A673 (cell line): ENCODE data around the gene FNDC1. TPM values are rescaled to one million over a fixed set of nuclear protein-coding genes. Genes with fewer than 3 reads are reported as not detected.

Experiments
- BruUV-seq: library from RNA; stranded (reverse); fragments of 400-500 nt; replicated peaks from 2 replicates; lab custom pipeline; 2021; lab: Mats Ljungman, UMichigan
- CTCF ChIA-PET: fragments of 300-600 bp; sonication (Branson Sonifier 250); formaldehyde crosslinking; loops from one replicate; lab custom pipeline; 2022; ENCODE audit warnings: antibody characterized with exemption; lab: Charles Lee
- POLR2A ChIA-PET: fragments of 300-600 bp; sonication (Branson Sonifier 250); formaldehyde crosslinking; loops from one replicate; lab custom pipeline; 2022; ENCODE audit warnings: antibody characterized with exemption; ENCODE audit not compliant: low non-redundant PET; lab: Charles Lee
- DNase-seq: peaks from one replicate; pipeline ENCODE4 v3.0.0-alpha.2; 2015; ENCODE audit warnings: low spot score
- H3K27ac ChIP-seq: fragments of 200-600 bp; sonication (generic); 2 replicates; pipeline ENCODE4 v1.5.1; 2016; ENCODE audit warnings: mixed run types, low read depth, mild to moderate bottlenecking, mixed read lengths, antibody characterized with exemption, low read length; ENCODE audit not compliant: poor library complexity, severe bottlenecking
- H3K27me3 ChIP-seq: fragments of 200-600 bp; sonication (generic); replicated peaks from 2 replicates; pipeline ENCODE4 v1.6.1; 2017; ENCODE audit warnings: mixed run types, low read depth, mild to moderate bottlenecking, mixed read lengths, antibody characterized with exemption, low read length; ENCODE audit not compliant: insufficient read depth, poor library complexity
- H3K36me3 ChIP-seq: fragments of 200-600 bp; sonication (generic); 2 replicates; pipeline ENCODE4 v1.6.1; 2016; ENCODE audit warnings: mixed run types, mild to moderate bottlenecking, mixed read lengths, antibody characterized with exemption, low read length; ENCODE audit not compliant: insufficient read depth, poor library complexity, severe bottlenecking
- H3K4me1 ChIP-seq: fragments of 200-600 bp; sonication (generic); 2 replicates; pipeline ENCODE4 v1.6.1; 2017; ENCODE audit warnings: mixed run types, mild to moderate bottlenecking, mixed read lengths, antibody characterized with exemption, low read length; ENCODE audit not compliant: insufficient read depth, poor library complexity, severe bottlenecking
- H3K4me3 ChIP-seq: fragments of 200-600 bp; sonication (generic); 2 replicates; pipeline ENCODE4 v1.5.1; 2016; ENCODE audit warnings: low read depth, mixed run types, mild to moderate bottlenecking, mixed read lengths, low read length; ENCODE audit not compliant: poor library complexity, severe bottlenecking
- H3K9me3 ChIP-seq: fragments of 200-600 bp; sonication (generic); 2 replicates; pipeline ENCODE4 v1.6.1; 2016; ENCODE audit warnings: mixed run types, low read depth, mild to moderate bottlenecking, mixed read lengths, antibody characterized with exemption, low read length; ENCODE audit not compliant: poor library complexity, severe bottlenecking
- EZH2 ChIP-seq: fragments of 200-600 bp; sonication (generic); IDR thresholded peaks from 2 replicates; pipeline ENCODE4 v1.6.1; 2017; ENCODE audit warnings: borderline replicate concordance, low read depth, mild to moderate bottlenecking, mixed read lengths, antibody characterized with exemption, low read length; ENCODE audit not compliant: poor library complexity, severe bottlenecking
- intact Hi-C: fragments of 100-400 bp; cut with micrococcal nuclease; formaldehyde crosslinking; loops from one replicate; pipeline ENCODE4 v1.10.0; 2022; ENCODE audit not compliant: unreplicated experiment
- total RNA-seq: library from RNA; stranded (reverse); gene quantifications from 2 replicates; pipeline ENCODE4 v1.2.3, GENCODE V29; 2021
- TF ChIP-seq, protein P1 (sequence below): fragments of 300-800, 200-600 bp; sonication (generic); conservative IDR thresholded peaks from 2 replicates; pipeline ENCODE4 v1.5.1; 2017; ENCODE audit warnings: low read depth, mild to moderate bottlenecking, antibody characterized with exemption, low read length, moderate library complexity, mixed read lengths

Gene FNDC1
- total RNA-seq, 1 experiment from 2014 or later: not detected

DNA sequence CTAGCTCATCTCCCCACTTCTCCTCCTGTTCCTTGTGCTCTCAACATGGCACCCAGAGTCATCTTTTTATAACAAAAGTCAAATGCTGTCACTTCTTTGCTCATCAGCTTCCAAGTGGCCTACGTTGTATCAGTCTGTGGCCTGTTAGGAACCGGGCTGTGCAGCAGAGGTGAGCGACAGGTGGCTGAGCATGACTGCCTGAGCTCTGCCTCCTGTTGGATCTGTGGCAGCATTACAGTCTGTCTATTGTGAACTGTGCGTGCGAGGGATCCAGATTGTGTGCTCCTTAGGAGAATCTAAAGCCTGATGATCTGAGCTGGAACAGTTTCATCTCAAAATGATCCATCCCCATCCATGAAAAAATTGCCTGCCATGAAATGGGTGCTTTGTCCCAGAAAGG lies 129.6 kb downstream of the FNDC1 start:
- no TSS peak for BruUV-seq
- no peak overlapping the region for H3K4me3 ChIP-seq
- POLR2A ChIA-PET: no interaction called here
- no peaks in the 10 kb centered on the region for H3K9me3 ChIP-seq
- H3K27me3 ChIP-seq: peaks cover 30% of the 10 kb centered on the region
- no peak for DNase-seq
- no peak overlapping the region for H3K27ac ChIP-seq
- H3K36me3 ChIP-seq: no peaks in the 10 kb centered on the region
- CTCF ChIA-PET: no interaction called here
- intact Hi-C loops: no loop called here
- TF ChIP-seq EZH2: no peak
- TF ChIP-seq, protein P1, sequence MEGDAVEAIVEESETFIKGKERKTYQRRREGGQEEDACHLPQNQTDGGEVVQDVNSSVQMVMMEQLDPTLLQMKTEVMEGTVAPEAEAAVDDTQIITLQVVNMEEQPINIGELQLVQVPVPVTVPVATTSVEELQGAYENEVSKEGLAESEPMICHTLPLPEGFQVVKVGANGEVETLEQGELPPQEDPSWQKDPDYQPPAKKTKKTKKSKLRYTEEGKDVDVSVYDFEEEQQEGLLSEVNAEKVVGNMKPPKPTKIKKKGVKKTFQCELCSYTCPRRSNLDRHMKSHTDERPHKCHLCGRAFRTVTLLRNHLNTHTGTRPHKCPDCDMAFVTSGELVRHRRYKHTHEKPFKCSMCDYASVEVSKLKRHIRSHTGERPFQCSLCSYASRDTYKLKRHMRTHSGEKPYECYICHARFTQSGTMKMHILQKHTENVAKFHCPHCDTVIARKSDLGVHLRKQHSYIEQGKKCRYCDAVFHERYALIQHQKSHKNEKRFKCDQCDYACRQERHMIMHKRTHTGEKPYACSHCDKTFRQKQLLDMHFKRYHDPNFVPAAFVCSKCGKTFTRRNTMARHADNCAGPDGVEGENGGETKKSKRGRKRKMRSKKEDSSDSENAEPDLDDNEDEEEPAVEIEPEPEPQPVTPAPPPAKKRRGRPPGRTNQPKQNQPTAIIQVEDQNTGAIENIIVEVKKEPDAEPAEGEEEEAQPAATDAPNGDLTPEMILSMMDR: no peak
- no peaks in the 10 kb centered on the region for H3K4me1 ChIP-seq

DNA sequence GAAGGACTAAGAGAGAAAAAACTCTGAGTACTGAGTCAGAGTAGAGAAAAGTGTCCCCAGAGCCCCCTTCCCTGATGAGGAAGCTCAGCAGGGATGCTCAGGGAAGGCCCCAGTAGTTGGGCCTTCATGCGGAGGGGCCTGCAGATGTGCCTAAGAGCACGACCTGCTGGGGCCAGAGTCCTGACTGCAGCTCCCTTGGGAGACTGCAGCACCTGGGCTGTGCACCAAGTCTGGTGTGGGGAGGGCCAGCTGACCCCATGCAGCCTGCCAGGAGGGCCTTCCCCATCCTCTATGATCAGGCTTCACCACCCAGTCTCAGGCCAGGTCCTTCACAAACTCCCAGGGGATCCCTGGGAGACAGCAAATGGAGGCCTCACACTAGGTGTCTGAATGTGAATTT lies 130.4 kb downstream of the FNDC1 start:
- H3K27ac ChIP-seq: no peak overlapping the region
- no peaks in the 10 kb centered on the region for H3K4me1 ChIP-seq
- H3K9me3 ChIP-seq: no peaks in the 10 kb centered on the region
- H3K36me3 ChIP-seq: no peaks in the 10 kb centered on the region
- no peak for DNase-seq
- intact Hi-C loops: no loop called here
- no TSS peak for BruUV-seq
- H3K4me3 ChIP-seq: no peak overlapping the region
- peaks cover 24% of the 10 kb centered on the region for H3K27me3 ChIP-seq
- TF ChIP-seq, protein P1: no peak
- no peak for TF ChIP-seq EZH2
- ChIA-PET POLR2A (no interaction called here), CTCF (no interaction called here)

DNA sequence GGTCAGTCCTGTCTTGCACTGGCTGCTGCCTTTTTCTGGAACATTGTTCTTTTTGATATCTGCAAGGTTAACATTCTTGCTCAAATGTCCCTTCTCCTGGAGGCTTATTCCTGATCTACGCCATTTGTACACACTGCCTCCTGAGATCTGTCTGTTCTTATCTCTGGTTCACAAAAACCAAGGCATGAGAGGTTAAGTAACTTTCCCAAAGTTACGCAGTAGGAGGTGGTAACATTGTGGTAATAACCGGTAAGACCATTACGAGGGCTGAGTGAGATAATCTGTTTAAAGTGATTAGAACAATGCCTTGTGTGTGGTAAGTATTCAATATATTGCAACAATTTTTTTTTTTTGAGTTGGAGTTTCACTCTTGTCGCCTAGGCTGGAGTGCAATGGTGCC lies 132.1 kb downstream of the FNDC1 start:
- Histone ChIP-seq H3K4me3 (no peak overlapping the region), H3K36me3 (no peaks in the 10 kb centered on the region), H3K27ac (no peak overlapping the region), H3K27me3 (peaks cover 8% of the 10 kb centered on the region), H3K4me1 (no peaks in the 10 kb centered on the region), H3K9me3 (no peaks in the 10 kb centered on the region)
- TF ChIP-seq, protein P1: no peak
- TF ChIP-seq EZH2: no peak
- no TSS peak for BruUV-seq
- ChIA-PET POLR2A (no interaction called here), CTCF (no interaction called here)
- DNase-seq: no peak
- intact Hi-C loops: no loop called here
